Transverse colon (tissue), 4 donors: ENCODE results near the gene GPR37L1. TPM values are rescaled to one million over a fixed set of nuclear protein-coding genes. Genes with fewer than 3 reads are reported as not detected.
"Not testable (repeated sequence)": the region's sequence is repeated elsewhere in the genome, so short reads cannot be mapped to it uniquely, and the experiment has no call there.

Source experiments
- DNase-seq: peaks from one replicate; pipeline ENCODE4 v3.0.0-alpha.2; 2019
- H3K27ac ChIP-seq, 4 donors: fragments of 200-600 bp; sonication (generic); 2 replicates each; pipeline ENCODE4 v1.5.1; 2016 to 2018; ENCODE audit warnings: inconsistent platforms in 4 of 4
- H3K27me3 ChIP-seq: fragments of 200-600 bp; sonication (generic); 2 replicates; pipeline ENCODE4 v1.5.1; 2017; ENCODE audit warnings: inconsistent platforms
- H3K36me3 ChIP-seq, 4 donors: fragments of 200-600 bp; sonication (generic); 2 replicates each; pipeline ENCODE4 v1.5.1; 2017 to 2019; ENCODE audit warnings: inconsistent platforms in 4 of 4
- H3K4me1 ChIP-seq, 4 donors: fragments of 200-600 bp; sonication (generic); 2 replicates each; pipeline ENCODE4 v1.5.1; 2017 to 2020; ENCODE audit warnings: inconsistent platforms in 4 of 4
- H3K4me3 ChIP-seq, 4 donors: fragments of 200-600 bp; sonication (generic); 1 replicate in 1 of 4; 2 replicates in 3 of 4; pipeline versions ENCODE4 v1.5.1 to v1.6.1; 2017 to 2019; ENCODE audit warnings: inconsistent platforms in 4 of 4
- H3K9me3 ChIP-seq, 2 donors: fragments of 200-600 bp; sonication (generic); 2 replicates each; pipeline ENCODE4 v1.5.1; 2017 to 2019; ENCODE audit warnings: inconsistent platforms in 2 of 2
- EP300 ChIP-seq: sonication (generic); formaldehyde crosslinking; IDR thresholded peaks from one replicate; pipeline ENCODE4 v1.6.1; 2017; ENCODE audit warnings: antibody characterized with exemption, low read depth
- POLR2A ChIP-seq: fragments of 450-650 bp; IDR thresholded peaks from one replicate; pipeline ENCODE4 v1.6.1; 2016; ENCODE audit warnings: antibody characterized with exemption, mild to moderate bottlenecking, moderate library complexity
- POLR2AphosphoS5 ChIP-seq, 3 donors: sonication (generic); formaldehyde crosslinking; IDR thresholded peaks; one replicate each; pipeline ENCODE4 v1.6.1; 2016; ENCODE audit warnings: antibody characterized with exemption in 3 of 3
- WGBS, 2 donors: methylation state at CpG; one replicate each; pipeline ENCODE4 v1.1.5; 2018; ENCODE audit warnings: low coverage in 1 of 2; 5-methylcytosine and 5-hydroxymethylcytosine counted together
- in situ Hi-C, 4 donors: fragments of 200-750 bp; cut with MboI; loops; one replicate each; pipeline versions ENCODE4 v1.15.0 to v1.15.1; 2017; ENCODE audit warnings: low sequenced_read_pairs in 3 of 4, low pct_ligation_motif_present in 1 of 4, low pct_unique_long_range_greater_than_20kb in 1 of 4
- intact Hi-C: fragments of 100-400 bp; cut with DNase I; formaldehyde crosslinking; loops from one replicate; pipeline ENCODE4 v1.15.1; 2023; ENCODE audit warnings: low total_unique reads
- total RNA-seq, 4 donors: library from RNA; depleted of rRNA; stranded (reverse); fragments of >200 nt; gene quantifications; one replicate each; pipeline ENCODE4 v1.1.0, GENCODE V29; 2016
- TF ChIP-seq, protein P1 (sequence below), 5 experiments: fragments of 200-600 bp in 3 of 5; fragments of 450-650 bp in 2 of 5; sonication (generic) in 3 of 5; IDR thresholded peaks; 1 replicate in 2 of 5; 2 replicates in 3 of 5; pipeline ENCODE4 v1.5.1; 2016 to 2017; ENCODE audit warnings: antibody characterized with exemption in 5 of 5, inconsistent platforms in 3 of 5, mild to moderate bottlenecking in 2 of 5, moderate library complexity in 1 of 5

GPR37L1 gene
- total RNA-seq, 4 donors from 2014 or later, result 0.55 to 0.95 TPM; not detected in 2

DNA sequence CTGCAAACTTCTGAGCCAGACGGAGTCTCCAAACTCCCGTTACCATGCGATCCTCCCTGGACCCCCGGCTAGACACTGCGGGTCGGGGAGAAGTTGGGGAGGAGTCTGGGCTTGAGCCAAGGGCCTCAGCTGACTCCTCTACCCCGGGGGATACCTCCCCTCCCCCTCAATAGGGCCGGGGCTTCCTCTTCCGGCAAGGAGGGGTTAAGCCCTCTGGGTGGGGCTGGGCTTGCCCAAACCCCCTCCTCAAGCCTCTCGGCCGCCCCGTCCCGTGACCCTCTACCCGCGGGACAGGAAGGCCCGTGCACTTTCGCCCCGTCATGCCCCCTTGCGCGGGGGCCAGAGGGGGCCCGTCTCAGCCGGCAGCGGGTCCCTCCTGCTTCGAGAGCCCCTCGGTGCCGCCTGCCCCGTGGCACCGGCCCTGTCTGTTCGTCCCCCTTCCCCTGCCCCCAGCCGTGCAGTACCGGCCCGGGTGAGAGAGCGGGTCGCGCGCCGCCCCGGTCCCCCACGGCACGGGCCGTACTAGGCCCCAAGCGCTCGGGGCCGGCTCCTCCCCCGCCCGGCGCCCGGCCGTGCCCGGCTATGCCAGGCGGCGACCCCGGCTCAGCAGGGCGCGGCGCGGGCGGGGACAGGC lies 21.2 kb downstream of the GPR37L1 start:
- Histone ChIP-seq H3K27ac (peak overlapping the region; percentile 90 to 95 (median 94)), H3K4me3 (peak overlapping the region; percentile 65 to 96 (median 93)), H3K36me3 (no peaks in the 10 kb centered on the region), H3K9me3 (no peaks in the 10 kb centered on the region), H3K4me1 (peaks cover 11 to 34% (median 15%) of the 10 kb centered on the region in 4 donors), H3K27me3 (no peaks in the 10 kb centered on the region)
- 1% methylated on average over 55 of the region's 58 CpGs; no CpG with 5 or more reads in 1 of the 2 donors for WGBS, 2 donors
- intact Hi-C loops (no loop called here), in situ Hi-C loops (loop anchor here in 3 of 4 donors (25.0 kb wide), 2 partner anchors 257 to 282 kb away; partner anchors contain the start of gene SHISA4 (in 2 of the 3))
- peak; percentile 36 for DNase-seq
- TF ChIP-seq POLR2AphosphoS5 (IDR thresholded peaks at IDR 0.05) (no peak), EP300 (no peak), POLR2A (no peak)
- TF ChIP-seq, protein P1, sequence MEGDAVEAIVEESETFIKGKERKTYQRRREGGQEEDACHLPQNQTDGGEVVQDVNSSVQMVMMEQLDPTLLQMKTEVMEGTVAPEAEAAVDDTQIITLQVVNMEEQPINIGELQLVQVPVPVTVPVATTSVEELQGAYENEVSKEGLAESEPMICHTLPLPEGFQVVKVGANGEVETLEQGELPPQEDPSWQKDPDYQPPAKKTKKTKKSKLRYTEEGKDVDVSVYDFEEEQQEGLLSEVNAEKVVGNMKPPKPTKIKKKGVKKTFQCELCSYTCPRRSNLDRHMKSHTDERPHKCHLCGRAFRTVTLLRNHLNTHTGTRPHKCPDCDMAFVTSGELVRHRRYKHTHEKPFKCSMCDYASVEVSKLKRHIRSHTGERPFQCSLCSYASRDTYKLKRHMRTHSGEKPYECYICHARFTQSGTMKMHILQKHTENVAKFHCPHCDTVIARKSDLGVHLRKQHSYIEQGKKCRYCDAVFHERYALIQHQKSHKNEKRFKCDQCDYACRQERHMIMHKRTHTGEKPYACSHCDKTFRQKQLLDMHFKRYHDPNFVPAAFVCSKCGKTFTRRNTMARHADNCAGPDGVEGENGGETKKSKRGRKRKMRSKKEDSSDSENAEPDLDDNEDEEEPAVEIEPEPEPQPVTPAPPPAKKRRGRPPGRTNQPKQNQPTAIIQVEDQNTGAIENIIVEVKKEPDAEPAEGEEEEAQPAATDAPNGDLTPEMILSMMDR (IDR thresholded peaks at IDR 0.05), result no peak

DNA sequence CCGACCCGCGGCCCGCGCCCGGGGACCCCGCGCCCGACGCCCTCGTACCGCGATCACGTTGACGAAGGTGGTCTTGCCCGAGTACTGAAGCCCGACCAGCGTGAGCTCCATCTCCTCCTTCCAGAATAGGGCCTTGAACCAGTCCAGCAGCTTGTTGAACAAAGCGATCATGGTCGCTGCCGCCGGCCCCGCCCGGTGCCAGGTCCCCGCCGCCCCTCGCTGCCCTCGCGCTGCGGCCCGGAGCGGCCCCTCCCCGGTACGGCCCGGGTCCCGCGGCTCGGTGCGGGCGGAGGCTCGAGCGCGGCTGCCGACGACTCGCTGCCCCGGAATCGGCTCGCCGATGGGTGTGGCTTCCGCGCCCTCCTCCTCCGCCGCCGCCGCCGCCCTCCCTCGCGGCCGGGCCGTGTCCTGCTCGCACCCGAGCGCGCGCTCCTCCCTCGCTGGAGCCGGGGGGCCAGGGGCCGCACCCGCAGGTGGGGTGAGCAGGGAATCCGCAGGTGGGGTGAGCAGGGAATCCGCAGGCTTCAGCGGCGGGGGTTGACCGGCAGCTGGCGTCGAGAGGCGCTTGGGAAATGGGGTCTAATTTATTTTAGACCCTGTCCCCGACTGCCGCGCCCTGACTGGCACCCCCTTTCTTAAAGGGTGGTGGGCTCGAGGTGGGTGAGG lies 21.8 kb downstream of the GPR37L1 start, which contains the start of gene ARL8A:
Gene ARL8A (minus strand): TSS at position 336 of the 666 bp plus-strand sequence. CDS start 165 bp downstream, at position 171.
- TF ChIP-seq POLR2AphosphoS5 (IDR thresholded peaks at IDR 0.05) (peak; percentile 6 to 55 (median 27)), POLR2A (no peak)
- TF ChIP-seq, protein P1 (IDR thresholded peaks at IDR 0.05), result no peak
- in situ Hi-C loops (loop anchor here in 3 of 4 donors (25.0 kb wide), 2 partner anchors 257 to 282 kb away; partner anchors contain the start of gene SHISA4 (in 2 of the 3)), intact Hi-C loops (no loop called here)
- peak within 1 kb of the TSS; percentile 65 to 96 (median 93) for H3K4me3 ChIP-seq
- DNase-seq, result peak; percentile 80
- no peaks in the 10 kb centered on the region for H3K36me3 ChIP-seq
- H3K27ac ChIP-seq, result peak within 1 kb of the TSS; percentile 90 to 95 (median 94)
- WGBS, 2 donors, result 0% methylated on average over 33 of the region's 82 CpGs; no CpG with 5 or more reads in 1 of the 2 donors
- no peaks in the 10 kb centered on the region for H3K27me3 ChIP-seq
- no peaks in the 10 kb centered on the region for H3K9me3 ChIP-seq
- H3K4me1 ChIP-seq, result peaks cover 11 to 34% (median 15%) of the 10 kb centered on the region in 4 donors

DNA sequence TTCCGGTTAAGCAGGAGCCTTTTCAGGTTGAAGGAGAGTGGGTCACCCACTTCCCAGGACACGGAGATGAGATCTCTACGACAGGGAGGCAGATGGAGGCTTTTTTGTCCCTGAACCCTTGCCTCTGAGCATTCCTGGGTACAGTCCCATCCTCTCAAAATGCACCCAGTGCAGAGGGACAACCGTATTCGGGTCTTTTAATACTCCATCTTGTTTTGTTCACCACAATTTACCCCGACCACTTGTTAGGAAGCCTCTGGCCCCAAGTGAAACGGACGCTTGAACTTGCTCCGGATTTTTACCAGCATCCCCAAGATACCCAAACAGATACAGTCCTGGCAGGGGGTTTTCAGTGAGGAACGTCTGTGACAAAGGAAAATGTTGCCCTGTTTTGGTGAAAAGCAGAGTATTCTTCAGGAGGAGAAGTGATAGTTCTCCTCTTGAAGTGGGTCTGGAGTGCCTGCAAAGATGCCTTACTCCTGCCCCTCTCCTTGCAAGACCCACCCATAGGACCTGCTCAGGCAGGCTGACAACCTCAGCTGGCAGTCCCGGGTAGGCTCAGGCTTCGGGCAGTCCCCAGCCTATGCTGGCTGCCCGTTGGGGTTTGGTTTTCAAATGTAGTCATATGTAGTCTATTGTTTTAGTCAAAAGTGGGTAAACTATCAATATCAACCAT lies 22.5 kb downstream of the GPR37L1 start:
- H3K27ac ChIP-seq, result peak overlapping the region; percentile 90 to 95 (median 94)
- WGBS, 2 donors, result 0 to 7% methylated on average over 6 to 13 of the region's 13 CpGs
- DNase-seq, result no peak
- peak overlapping the region; percentile 65 to 96 (median 93) for H3K4me3 ChIP-seq
- in situ Hi-C loops, result loop anchor here in 3 of 4 donors (25.0 kb wide), 2 partner anchors 258 to 283 kb away; partner anchors contain the start of gene SHISA4 (in 2 of the 3)
- H3K36me3 ChIP-seq, result no peaks in the 10 kb centered on the region
- peaks cover 11 to 34% (median 15%) of the 10 kb centered on the region in 4 donors for H3K4me1 ChIP-seq
- H3K27me3 ChIP-seq, result no peaks in the 10 kb centered on the region
- H3K9me3 ChIP-seq, result no peaks in the 10 kb centered on the region
- intact Hi-C loops, result no loop called here
- TF ChIP-seq POLR2AphosphoS5 (IDR thresholded peaks at IDR 0.05) (no peak), EP300 (no peak), POLR2A (no peak)
- TF ChIP-seq, protein P1 (IDR thresholded peaks at IDR 0.05), result no peak

DNA sequence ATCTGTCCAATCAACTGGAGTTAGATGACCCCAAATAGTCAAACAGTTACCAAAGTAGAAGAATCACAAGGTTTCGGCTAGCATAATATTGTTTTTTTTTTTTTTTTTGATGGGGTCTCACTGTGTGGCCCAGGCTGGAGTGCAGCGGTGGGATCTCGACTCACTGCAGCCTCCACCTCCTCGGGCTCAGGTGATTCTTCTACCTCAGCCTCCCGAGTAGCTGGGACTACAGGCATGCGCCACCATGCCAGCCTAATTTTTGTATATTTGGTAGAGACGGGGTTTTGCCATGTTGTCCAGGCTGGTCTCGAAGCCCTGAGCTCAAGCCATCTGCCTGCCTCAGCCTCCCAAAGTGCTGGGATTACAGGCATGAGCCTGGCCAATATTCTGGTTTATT lies 23.0 kb downstream of the GPR37L1 start:
- H3K9me3 ChIP-seq, result not testable (repeated sequence)

More for the DNA sequence above, 23.0 kb downstream of the GPR37L1 start:
- H3K36me3 ChIP-seq, intact Hi-C loops, H3K27ac ChIP-seq, H3K27me3 ChIP-seq, DNase-seq, H3K4me3 ChIP-seq: not testable (repeated sequence)
- WGBS, 2 donors, result 91 to 92% methylated on average over 2 to 8 of the region's 8 CpGs
- peaks cover 11 to 34% (median 15%) of the 10 kb centered on the region in 4 donors for H3K4me1 ChIP-seq
- in situ Hi-C loops, result loop anchor here in 3 of 4 donors (25.0 kb wide), 2 partner anchors 258 to 283 kb away; partner anchors contain the start of gene SHISA4 (in 2 of the 3)
